OCI-LY7 (cell line): ENCODE results near the gene MBLAC1. TPM values are rescaled to one million over a fixed set of nuclear protein-coding genes. Genes with fewer than 3 reads are reported as not detected.

Source experiments
- BruUV-seq: library from RNA; stranded (reverse); fragments of 400-500 nt; replicated peaks from 2 replicates; lab custom pipeline; 2021; lab: Mats Ljungman, UMichigan
- CTCF ChIA-PET: fragments of 300-600 bp; sonication (Branson Sonifier 250); formaldehyde crosslinking; loops from one replicate; lab custom pipeline; 2022; ENCODE audit warnings: antibody characterized with exemption; ENCODE audit not compliant: unreplicated experiment; lab: Charles Lee
- POLR2A ChIA-PET: fragments of 300-600 bp; sonication (Branson Sonifier 250); formaldehyde crosslinking; loops from one replicate; lab custom pipeline; 2022; ENCODE audit warnings: antibody characterized with exemption; lab: Charles Lee
- DNase-seq: peaks from one replicate; pipeline ENCODE4 v3.0.0-alpha.2; 2015; ENCODE audit warnings: low spot score
- H2AFZ ChIP-seq: fragments of 200-600 bp; sonication (generic), shearing (Covaris generic); 2 replicates; pipeline ENCODE4 v1.6.1; 2014; ENCODE audit warnings: mild to moderate bottlenecking, antibody characterized with exemption, low read length, moderate library complexity
- H3K27ac ChIP-seq: fragments of 200-600 bp; sonication (generic); 2 replicates; pipeline ENCODE4 v1.5.1; 2014; ENCODE audit warnings: mixed run types, low read depth, mild to moderate bottlenecking, moderate library complexity, low read length, inconsistent platforms; ENCODE audit not compliant: poor library complexity, severe bottlenecking
- H3K36me3 ChIP-seq: fragments of 200-600 bp; sonication (generic); 2 replicates; pipeline ENCODE4 v1.6.1; 2014; ENCODE audit warnings: mild to moderate bottlenecking, antibody characterized with exemption, low read length, moderate library complexity, mixed read lengths; ENCODE audit not compliant: insufficient read depth
- H3K4me1 ChIP-seq: fragments of 200-600 bp; sonication (generic); 2 replicates; pipeline ENCODE4 v1.5.1; 2014; ENCODE audit warnings: mild to moderate bottlenecking, low read length; ENCODE audit not compliant: insufficient read depth, poor library complexity, severe bottlenecking
- H3K4me2 ChIP-seq: fragments of 200-600 bp; sonication (generic); 2 replicates; pipeline ENCODE4 v1.6.1; 2014; ENCODE audit warnings: mild to moderate bottlenecking, low read length
- H3K4me3 ChIP-seq: fragments of 200-600 bp; sonication (generic); 2 replicates; pipeline ENCODE4 v1.5.1; 2014; ENCODE audit warnings: mild to moderate bottlenecking, low read depth, low read length; ENCODE audit not compliant: poor library complexity, severe bottlenecking
- H3K79me2 ChIP-seq: fragments of 200-600 bp; sonication (generic); 2 replicates; pipeline ENCODE4 v1.6.1; 2016; ENCODE audit warnings: low read depth, mild to moderate bottlenecking, low read length, moderate library complexity, mixed read lengths; ENCODE audit not compliant: insufficient read depth
- H3K9me2 ChIP-seq: fragments of 200-600 bp; sonication (generic); 2 replicates; pipeline ENCODE4 v1.6.1; 2016; ENCODE audit warnings: mild to moderate bottlenecking, low read length, mixed read lengths; ENCODE audit not compliant: insufficient read depth
- H3K9me3 ChIP-seq: fragments of 200-600 bp; sonication (generic); 2 replicates; pipeline ENCODE4 v1.6.1; 2014; ENCODE audit warnings: mild to moderate bottlenecking, mixed run types, low read length, mixed read lengths
- H4K20me1 ChIP-seq: fragments of 200-600 bp; sonication (generic); 2 replicates; pipeline ENCODE4 v1.6.1; 2014; ENCODE audit warnings: mild to moderate bottlenecking, antibody characterized with exemption, low read length, moderate library complexity, mixed read lengths; ENCODE audit not compliant: insufficient read depth
- CTCF ChIP-seq: fragments of 200-600 bp; sonication (generic); conservative IDR thresholded peaks from 2 replicates; pipeline ENCODE4 v1.5.1; 2014; ENCODE audit warnings: mild to moderate bottlenecking, antibody characterized with exemption, low read length, moderate library complexity, mixed read lengths
- EZH2phosphoT487 ChIP-seq: fragments of 200-600 bp; sonication (generic); IDR thresholded peaks from 2 replicates; pipeline ENCODE4 v1.6.1; 2018; ENCODE audit warnings: low read depth, borderline replicate concordance, mild to moderate bottlenecking, mixed run types, antibody characterized with exemption, low read length, moderate library complexity, mixed read lengths
- intact Hi-C: fragments of 100-400 bp; cut with micrococcal nuclease; formaldehyde crosslinking; loops from one replicate; pipeline ENCODE4 v1.10.0; 2022; ENCODE audit not compliant: unreplicated experiment
- total RNA-seq, 2 experiments: library from RNA; depleted of rRNA in 1 of 2; stranded (reverse); fragments of >200 nt in 1 of 2; shearing (Covaris generic) in 1 of 2; gene quantifications; 2 replicates each; pipeline ENCODE4 v1.2.3, GENCODE V29; 2014 to 2022

The MBLAC1 gene
- total RNA-seq, 2 experiments from 2014 or later, result 4.5 to 4.8 TPM

- peaks cover 28% of the 10 kb centered on the region for H3K79me2 ChIP-seq
- ChIA-PET POLR2A (interaction anchor here (1.0 to 3.4 kb wide), 2 partner anchors 9 to 42 kb away, joined by 4 to 34 read pairs; no protein-coding TSS in a partner anchor), CTCF (no interaction called here)
- no TSS peak for BruUV-seq
- no peak overlapping the region for H3K4me3 ChIP-seq
- no peaks in the 10 kb centered on the region for H3K9me2 ChIP-seq
- TF ChIP-seq CTCF, result no peak
- no peak for TF ChIP-seq EZH2phosphoT487
- no peak overlapping the region for H3K27ac ChIP-seq
- intact Hi-C loops, result loop anchor here (5.0 kb wide), 1 partner anchor 75 kb away; no protein-coding TSS in a partner anchor
- H3K36me3 ChIP-seq, result peaks cover 9% of the 10 kb centered on the region; the same call in 1 of the 2 replicates
- no peak overlapping the region for H3K4me2 ChIP-seq
- no peaks in the 10 kb centered on the region for H3K9me3 ChIP-seq
- no peak overlapping the region for H2AFZ ChIP-seq
- peaks cover 32% of the 10 kb centered on the region for H3K4me1 ChIP-seq
- DNase-seq, result no peak
- H4K20me1 ChIP-seq, result no peaks in the 10 kb centered on the region
These were observed 20.5 kb downstream of the MBLAC1 start for GRCh38 chr7:100147278-100147677.

- TF ChIP-seq CTCF (no peak), EZH2phosphoT487 (no peak)
- Histone ChIP-seq H3K36me3 (peaks cover 19% of the 10 kb centered on the region; the same call in 1 of the 2 replicates), H3K4me1 (peaks cover 36% of the 10 kb centered on the region), H2AFZ (peak overlapping the region; percentile 62), H3K4me2 (peak overlapping the region; percentile 88), H3K9me3 (no peaks in the 10 kb centered on the region), H4K20me1 (no peaks in the 10 kb centered on the region), H3K9me2 (no peaks in the 10 kb centered on the region), H3K4me3 (peak overlapping the region; percentile 63), H3K27ac (peak overlapping the region; percentile 65), H3K79me2 (peaks cover 37% of the 10 kb centered on the region)
- BruUV-seq, result TSS peak; percentile 82
- DNase-seq, result no peak
- intact Hi-C loops, result loop anchor here (5.0 kb wide), 1 partner anchor 74 kb away; no protein-coding TSS in a partner anchor
- POLR2A ChIA-PET, result interaction anchor here (0.5 to 3.4 kb wide), 14 partner anchors 9 to 333 kb away, joined by 3 to 34 read pairs (median 6); partner anchors contain the start of genes GPC2, STAG3 and TRAPPC14
- CTCF ChIA-PET, result interaction anchor here (1.0 kb wide), 2 partner anchors 10 to 15 kb away, joined by 3 read pairs; no protein-coding TSS in a partner anchor
These were observed 21.4 kb downstream of the MBLAC1 start for GRCh38 chr7:100148225-100148558.
